SKM-1 treated with dmso at 0.1 percent for 144 hours (cell line): ENCODE data around the gene COL9A2.

ENCODE experiments used
- DNase-seq: peaks from one replicate; lab custom pipeline; 2025; ENCODE audit not compliant: unreplicated experiment; lab: John Stamatoyannopoulos, UW

Gene COL9A2

DNA sequence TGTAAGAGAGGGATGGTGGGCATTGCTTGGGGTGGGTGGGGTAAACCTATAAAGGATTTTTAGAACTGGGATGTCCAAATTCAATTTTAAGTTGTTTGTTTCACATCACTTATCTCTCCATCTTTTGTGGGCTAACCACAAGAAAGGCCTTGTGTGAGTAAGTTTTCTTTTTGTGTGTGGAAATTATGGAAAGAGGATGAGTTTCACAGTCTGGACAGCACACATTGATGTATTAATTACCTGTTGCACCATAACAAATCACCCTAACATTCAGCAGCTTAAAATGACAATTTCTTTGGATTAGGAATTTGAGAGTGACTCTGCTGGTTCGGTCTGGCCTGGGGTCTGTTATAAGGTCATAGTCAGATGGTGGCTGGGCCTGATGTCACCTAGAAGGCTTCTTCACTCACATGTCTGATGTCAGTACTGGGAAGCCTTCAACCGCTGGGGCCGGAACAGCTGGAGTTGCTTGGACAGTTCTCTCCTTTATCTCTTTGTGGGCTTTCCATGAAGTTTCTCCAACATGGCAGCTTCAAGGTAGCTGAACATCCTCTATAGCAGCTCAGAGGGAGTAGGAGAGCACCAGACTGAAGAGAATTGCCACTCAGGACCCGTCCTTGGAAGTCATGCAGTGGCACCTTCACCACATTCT, 2.0 kb upstream of the COL9A2 start:
- no peak for DNase-seq

DNA sequence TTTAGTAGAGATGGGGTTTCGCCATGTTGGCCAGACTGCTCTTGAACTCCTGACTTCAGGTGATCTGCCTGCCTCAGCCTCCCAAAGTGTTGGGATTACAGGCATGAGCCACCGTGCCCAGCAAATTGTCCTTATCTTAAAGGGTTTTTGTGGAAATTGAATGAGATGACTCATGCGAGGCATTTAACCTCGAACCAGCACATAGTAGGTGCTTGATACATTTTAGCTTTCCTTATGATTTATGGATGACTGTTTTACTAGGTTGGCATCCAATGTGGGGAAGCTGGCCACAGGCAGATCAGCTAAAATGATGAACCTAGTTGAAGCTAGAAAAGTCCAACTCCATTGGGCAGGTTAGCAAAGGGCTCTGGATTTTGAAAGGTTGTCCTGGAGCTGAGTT, 1.4 kb upstream of the COL9A2 start:
- DNase-seq, result no peak

DNA sequence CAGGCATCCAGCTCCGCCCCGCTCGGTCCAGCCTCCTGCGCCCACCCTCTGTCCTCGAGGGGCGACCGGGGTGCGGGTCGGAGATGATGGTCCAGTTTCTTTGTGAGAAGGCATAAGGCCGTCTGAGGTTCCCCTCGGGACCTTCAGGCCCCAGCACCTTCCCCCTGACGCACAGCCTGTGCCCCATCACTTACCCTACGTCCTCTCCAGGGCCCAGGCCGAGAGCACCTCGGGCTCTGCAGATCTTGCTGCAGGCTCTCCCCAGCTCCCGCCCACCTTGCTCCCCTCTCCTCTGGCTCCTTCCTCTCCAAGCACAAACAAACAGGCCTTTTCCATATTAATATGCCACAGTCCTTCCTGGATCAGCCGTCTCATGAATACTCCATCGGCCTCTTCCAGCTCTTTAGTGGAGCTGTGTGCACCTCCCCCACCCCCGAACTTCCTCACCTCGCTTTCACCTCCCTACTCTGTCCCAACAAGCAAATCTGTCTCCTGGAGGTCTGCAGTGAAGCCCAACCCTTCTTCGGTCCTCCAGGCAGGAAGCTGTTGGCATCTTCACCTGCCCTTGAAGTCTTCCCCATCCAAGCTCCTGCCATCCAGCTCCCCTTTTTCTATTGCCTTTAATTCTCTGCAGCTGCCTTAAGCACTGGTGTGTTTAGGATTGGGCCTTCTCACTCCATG, 448 bp upstream of the COL9A2 start:
- DNase-seq, result no peak

DNA sequence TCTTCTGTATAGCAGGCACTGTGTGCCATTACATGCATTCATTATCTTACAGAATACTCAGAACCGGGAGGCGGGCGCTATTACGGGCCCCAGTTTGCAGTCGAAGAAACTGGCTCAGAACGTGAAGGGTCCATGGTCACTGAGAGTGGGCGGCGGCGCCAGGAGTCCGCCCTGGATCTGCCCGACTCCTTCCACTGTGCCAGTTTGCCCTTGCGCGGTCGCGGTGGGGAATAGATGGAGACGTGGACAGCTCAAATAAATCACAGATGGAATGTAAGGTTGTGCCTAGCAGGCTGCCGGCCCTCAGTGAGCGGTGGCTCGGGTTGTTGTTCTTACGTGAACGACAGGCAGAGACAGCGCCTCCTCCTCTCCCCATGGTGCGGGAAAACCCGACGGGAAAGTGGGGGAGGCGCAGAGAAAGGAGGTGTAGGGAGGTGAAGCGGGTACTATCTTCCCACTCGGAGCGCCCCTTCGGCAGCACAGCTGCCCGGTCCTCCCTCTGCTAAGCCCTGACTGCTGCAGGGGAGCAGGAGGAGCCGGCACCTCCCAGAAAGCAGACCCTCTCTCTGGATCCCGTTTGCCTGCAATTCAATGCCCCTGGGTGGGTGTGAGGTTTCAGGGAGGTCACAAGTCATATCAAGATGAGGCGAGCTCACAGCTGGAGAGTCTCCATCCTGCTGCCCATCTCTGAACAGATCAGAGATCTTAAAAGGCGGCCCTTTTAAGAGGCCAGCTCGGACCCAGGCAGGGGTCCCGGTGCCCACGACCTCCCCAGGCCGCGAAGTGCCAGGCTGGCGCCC, 1.1 kb downstream of the COL9A2 start:
- no peak for DNase-seq

DNA sequence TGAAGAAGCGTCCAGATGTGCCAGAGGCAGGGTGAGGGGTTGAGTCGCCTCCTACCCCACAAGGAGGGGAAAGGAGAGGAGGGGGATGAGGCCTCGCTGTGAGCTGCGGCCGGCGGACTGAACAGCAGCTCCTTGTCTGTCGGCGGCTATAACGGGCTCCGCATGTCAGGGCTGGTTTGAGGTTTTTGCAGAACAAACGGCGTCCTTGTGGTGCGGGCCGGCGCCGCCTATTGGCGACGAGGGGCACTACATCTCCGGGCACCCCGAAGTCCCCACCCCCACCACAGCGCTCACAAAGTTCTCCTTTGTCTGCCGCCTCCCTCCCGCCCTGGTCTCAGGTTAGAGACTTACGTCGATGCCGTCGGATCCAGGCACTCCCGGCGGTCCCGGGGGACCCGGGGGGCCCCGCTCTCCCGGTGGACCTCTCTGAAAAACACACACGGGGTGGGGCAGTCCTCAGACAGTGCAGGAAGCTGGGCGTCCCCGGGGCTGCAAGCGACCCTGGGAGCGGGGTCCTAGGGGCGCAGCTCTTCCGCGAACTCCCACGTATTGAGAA, 1.8 kb downstream of the COL9A2 start:
- peak; percentile 73 for DNase-seq

DNA sequence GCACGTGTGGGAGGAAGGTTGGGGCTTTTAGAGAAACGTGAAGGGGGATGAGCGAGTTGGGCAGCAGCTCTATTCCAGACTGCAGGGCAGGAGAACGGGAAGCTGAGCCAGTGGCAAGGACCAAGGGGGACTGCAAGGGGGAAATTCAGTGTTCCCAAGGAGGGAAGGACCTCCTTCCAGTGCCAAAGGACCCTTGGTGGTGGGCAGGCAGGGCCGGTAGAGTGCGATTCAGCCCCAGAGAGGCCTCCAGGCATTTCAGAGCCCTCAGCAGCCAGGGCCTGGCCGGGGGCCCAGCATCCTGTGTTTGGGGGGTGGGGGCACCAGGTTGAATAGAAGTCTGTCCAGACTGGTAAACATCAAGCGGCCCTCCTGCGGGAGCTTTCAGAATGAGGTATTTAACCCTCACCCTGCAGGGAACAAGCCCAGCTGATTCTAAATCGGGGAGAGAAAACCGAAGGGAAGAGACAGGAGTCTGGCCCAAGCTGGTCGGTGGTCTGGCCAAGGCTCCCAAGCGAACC, 2.3 kb downstream of the COL9A2 start:
- no peak for DNase-seq

DNA sequence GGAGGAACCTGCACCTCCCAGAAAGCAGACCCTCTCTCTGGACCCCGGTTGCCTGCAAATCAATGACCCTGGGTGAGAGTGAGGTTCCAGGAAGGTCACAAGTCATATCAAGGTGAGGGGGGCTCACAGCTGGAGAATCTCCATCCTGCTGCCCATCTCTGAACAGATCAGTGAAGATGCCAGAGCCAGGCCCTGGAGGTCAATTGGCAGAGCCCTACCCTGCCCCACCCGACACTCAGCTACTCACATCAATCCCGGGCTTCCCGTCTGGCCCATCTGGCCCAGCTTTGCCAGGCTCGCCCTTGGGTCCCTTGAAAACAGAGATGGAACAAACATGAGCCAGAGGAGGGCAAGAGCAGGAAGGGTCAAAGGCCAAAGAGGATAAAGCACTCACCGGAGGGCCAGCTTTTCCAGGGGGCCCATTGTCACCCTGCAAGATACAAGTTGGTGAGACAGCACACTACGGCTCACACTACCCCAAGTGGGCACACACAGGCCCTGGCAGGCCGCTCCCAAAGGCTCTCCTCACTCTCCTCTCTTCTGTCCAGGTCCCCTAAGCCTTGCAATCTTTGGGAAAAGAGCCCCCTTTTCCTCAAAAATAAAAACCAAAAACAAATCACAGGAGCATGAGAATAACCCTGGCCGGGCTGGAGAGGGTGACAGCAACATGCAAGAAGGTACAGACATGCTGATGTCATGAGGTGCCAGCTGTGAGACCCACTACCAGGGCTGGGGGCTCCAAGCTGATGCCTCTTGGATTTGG, 2.9 kb downstream of the COL9A2 start:
- no peak for DNase-seq

DNA sequence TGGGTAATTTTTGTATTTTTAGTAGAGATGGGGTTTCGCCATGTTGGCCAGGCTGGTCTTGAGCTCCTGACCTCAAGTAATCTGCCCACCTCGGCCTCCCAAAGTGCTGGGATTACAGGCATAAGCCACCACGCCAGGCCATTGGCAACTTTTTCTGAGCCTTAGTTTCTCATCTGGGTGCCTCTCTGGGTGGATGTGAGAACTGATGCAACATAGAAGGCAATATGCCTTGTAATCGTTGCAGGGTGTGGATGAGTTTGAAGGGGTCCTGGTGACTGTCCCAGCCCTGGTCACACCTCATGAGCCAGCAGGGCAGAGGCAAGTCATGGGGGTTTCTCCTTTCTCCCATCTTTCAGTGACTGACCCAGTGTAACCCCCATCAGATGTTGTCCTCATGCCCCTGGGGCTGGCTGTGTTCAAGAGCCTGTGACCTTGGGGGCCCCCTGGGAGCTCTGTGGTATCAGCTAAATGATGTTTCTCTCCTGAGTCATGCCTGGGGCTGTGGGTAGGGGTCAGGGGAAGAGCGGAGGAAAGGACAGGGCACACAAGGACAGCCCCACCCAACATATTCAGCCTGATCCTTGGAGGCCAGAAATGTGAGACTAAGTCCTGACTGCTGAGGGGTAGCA, 3.6 kb downstream of the COL9A2 start:
- no peak for DNase-seq

DNA sequence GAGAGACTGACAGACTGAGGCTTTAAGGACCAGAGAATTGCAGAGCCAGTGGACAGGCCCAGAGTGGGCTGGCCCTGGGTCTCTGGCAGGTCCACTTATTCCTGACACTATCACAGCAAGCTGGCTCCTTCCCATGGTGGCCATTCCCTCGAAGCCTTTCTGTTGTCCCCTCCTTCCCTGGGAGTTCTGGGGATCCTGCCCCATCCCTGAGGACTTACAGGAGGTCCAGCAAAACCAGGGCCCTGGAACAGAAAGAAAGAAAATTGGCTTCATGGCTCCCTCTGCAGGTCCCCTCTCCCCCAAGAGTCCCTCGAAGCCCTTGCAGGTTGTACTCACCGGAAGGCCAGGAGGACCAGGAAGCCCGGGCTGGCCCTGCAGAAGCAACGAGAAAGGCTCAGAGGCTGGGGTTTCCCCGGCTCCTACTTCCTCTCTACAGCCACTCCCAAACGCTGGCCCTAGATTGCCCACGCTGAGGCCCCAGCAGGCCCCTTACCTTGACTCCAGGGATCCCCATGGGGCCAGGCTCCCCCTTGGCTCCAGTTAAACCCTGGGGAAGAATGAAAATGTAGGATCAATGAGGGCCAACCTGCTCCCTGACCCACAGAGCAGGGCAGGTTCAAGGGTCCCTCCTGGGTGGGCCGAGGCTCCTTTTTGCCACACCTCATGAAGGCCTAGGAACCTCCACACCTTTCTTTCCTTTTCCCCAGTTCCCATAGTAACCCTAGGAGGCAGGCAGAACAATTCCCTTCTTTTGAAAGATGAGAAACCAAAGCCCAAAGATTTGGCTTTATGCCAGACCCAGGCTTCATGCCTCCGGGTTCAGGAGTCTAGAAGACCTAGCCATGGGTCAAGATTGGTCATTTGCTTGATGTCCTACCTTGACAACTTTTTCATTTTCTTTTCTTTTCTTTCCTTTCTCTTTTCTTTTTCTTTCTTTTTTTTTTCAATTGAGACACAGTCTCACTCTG, 4.6 kb downstream of the COL9A2 start:
- DNase-seq, result peak; percentile 72

DNA sequence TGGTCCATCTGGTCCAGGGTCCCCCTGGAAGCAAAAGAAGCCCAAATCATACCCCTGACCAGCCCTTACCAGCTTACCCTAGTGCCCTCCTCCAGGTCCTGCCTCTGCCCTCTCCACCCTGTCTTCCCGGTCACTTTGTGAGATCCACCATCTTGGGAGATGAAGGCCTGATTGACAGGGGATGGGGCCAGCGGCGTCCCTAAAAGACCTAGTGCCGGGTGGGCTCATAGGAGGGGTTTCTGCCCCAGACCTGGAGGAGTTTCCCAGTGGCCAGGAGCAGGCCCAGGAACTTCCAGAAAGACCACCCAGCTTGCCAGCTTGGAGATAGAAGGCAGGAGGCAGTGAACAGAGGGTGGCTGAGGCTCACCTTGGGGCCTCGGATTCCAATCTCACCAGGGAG, 5.4 kb downstream of the COL9A2 start:
- no peak for DNase-seq

DNA sequence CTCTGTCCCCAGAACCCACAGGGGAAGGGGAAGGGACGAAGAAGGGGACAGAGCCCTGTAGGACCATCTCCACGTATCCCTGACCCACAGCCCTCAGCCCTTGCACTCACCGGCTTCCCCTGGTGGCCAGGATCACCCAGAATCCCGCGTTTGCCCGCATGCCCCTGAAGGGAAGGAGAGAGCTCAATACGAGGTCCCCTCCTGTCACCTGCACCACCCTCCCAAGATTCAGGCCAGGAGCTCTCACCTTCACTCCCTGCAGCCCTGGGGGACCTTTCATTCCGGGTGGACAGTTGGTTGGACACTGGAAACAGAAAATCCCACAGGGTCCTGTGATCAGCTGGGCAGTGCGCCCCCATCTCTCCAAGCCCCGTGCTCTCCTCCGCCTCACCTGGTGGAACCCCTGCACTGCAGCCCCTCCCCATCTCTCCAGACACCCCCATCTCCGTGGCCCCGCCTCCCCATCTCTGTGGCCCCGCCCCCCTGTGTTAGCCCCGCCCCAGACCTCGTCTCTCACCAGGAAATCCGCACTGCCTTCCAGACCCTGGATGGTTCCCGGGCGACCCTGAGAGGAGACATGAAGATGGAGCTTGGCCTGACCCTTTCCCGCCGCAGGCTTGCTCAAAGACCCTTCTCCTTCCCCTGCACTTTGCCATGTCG, 6.0 kb downstream of the COL9A2 start:
- no peak for DNase-seq

DNA sequence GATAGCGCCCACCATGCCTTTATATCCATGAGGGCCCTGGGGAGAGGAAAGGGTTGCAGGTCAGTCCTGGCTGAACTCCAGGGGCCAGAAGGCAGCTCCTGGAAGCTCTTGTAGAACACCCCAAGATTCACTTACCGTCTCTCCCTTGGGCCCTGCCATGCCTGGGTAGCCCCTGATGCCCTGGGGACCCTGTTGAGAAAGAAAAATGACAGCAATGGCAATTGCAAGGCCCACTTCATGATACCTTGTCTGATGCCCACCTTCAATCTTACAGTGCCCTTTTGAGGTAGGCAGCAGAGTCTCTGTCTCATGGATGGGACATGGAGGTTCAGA, 7.0 kb downstream of the COL9A2 start:
- no peak for DNase-seq

DNA sequence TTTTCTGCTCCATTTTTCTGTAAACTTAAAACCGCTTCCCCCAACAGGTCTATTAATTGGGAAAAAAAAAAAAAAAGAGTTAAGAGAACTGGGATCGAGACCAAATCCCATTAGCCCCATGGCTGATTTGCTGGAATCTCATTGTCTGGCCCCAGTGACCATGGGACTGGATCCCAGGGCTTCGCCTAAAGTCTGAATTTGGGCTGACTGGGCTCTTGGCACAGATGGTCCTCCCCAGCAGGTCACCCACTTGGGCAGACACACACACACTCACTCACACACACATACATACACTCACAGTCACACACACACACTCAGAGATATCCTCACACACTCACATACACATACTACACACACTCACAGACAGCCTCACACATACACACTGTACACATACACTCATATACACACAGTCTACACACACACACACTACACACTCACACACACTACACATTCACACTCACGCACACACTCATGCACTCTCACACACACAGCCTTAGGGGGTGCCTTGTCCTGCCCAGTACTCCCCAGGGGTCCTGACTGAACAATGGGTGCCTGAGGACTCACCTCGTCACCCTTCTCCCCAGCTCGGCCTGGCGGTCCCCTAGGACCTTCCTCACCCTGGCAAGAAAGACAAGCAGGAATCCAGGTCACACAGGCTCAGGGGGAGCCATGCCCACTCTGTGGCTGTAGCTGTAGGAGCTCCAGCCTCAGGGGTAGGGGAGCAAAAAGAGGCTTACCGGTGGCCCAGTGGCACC, 7.5 kb downstream of the COL9A2 start:
- DNase-seq, result no peak

DNA sequence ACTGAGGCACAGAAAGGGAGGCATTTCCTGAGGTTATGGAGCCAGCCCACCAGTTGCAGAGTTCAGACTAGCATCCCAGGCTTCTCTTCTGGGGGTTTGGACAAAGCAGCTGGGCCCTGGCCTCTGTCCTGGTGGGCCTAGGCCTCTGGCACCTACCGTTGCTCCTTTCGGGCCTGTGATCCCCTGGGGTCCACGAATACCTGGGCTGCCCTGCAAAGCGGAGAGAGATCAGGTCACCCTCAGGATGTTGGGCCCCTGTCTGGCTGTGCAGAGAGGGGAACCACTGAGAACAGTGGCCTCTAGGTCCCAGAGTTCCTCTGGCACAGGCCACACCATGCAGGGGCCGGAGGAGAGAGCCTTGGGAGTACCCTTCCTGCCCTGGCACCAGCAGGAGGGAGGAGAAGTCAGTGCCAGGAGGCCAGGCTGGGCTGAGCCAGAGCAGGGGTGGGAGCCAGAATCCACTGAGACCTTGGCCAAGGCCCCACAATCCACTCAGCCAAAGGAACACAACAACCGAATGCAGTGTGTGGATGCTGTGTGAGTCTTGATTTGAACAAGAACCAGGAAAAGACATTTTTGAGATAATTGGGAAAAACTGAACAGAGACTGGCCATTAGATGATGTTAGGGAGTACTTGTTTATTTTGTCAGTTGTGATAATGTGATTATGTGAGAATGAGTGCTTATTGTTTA, 8.9 kb downstream of the COL9A2 start:
- DNase-seq, result no peak

DNA sequence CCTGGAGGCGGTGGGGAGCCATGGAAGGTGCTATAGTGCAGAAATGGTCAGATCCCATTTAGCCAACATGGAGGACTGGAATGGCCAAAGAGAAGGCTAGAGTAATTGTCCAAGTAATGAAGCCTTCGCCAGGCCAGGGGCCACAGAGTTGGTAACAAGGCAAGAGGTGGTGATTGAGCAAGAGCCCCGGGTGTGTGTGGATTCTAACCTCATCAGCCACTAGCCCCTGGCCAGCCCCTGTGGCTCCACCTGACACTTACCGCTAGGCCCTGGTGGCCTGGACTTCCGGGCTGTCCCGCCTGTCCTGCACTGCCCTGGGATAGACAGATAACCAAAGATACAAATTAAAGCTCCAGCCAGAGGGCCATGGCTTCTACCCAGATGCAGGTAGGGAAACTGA, 9.9 kb downstream of the COL9A2 start:
- no peak for DNase-seq

DNA sequence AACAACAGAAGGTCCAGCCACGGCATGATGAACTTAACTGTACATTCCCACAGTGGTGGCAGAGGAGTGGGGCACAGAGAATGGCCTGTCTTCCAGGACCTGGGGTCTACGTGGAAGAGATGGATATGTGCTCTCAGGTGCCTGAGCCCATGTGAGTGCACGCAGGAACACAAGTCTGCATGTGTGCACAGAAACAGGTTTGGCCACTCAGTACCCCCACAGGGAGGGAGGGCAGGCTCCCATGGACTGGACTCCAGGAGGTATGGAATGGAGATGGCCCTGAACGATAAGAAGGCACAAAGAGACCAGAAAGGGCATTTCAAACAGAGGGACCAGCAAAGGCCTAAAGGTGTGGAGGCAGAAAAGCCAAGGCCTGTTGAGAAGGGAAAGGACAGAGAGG, 10.8 kb downstream of the COL9A2 start:
- no peak for DNase-seq

DNA sequence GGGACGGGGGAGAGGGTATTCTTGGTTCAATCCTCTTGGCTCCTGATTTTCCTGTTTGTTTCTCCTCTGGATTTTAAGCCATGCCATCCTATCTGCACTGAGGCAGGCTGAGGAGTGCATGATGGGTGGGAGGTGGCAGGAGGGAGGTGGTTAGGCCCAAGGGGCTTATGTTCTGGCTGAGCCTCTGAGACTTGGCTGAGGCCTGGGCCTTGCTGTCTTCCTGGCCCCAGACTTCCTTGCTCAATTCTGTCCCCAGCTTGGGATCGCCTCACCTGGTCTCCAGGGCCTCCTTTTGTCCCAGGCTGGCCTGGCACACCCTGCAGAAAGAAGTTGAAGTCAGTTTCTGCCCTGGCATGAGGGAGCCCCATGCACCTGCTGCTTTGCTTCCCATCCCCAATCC, 11.2 kb downstream of the COL9A2 start:
- no peak for DNase-seq

DNA sequence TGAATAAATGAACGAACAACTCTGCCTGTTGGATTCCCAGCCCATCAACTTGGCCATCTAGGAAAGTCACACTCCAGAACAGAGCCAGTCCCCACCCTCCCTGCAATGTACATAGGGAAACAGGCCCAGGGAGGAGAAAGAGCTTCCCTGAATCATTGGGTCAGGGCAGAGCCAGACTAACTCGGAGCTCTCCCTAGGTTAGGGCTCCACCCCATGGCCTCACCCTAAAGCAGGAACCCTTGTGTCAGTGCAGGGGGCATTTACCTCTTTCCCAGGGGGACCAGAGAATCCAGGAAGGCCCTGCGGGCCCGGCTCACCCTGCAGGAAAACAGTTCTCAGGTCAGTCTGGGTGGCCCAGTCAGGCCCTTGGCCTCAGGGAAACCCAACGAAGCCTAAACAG, 11.6 kb downstream of the COL9A2 start:
- DNase-seq, result no peak
